ENCODE data around the gene ZNF410. TPM values are rescaled to one million over a fixed set of nuclear protein-coding genes. Genes with fewer than 3 reads are reported as not detected.

The ZNF410 gene
- total RNA-seq, 1 experiment from 2014 or later, result 28.1 TPM

DNA sequence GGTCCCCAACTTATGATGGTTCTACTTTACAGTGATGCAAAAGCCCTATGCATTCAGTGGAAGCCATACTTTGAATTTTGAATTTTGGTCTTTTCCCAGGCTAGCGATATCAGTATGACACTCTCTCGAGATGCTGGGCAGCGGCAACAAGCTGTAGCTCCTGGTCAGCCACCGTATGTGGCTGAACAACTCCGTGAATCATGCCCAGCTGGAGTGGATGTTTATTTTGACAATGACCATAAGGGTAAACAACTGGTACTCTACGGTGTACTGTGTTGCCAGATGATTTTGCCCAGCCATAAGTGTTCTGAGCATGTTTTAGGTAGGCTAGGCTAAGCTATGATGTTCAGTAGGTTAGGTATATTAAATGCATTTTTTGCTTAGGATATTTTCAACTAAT is 8.2 kb upstream of the ZNF410 start:
- Mint-ChIP-seq H3K36me3 (ENCODE audit: insufficient read depth in 1 of 3, low read depth in 3 of 3) (peaks cover 2 to 9% (median 8%) of the 10 kb centered on the region in 3 experiments; a peak in 5 of 7 replicates), H3K27me3 (ENCODE audit: low read depth) (no peaks in the 10 kb centered on the region), H3K4me1 (no peaks in the 10 kb centered on the region), H3K4me3 (no peak overlapping the region), H3K9me3 (no peaks in the 10 kb centered on the region; a peak in 1 of 5 replicates), H3K27ac (no peak overlapping the region)
- Histone ChIP-seq H4K20me1 (ENCODE audit: control insufficient read depth, insufficient read depth, insufficient read length) (no peaks in the 10 kb centered on the region), H2AFZ (ENCODE audit: low read length) (no peak overlapping the region), H2BK15ac (ENCODE audit: low read depth, low read length) (no peak overlapping the region), H3T11ph (ENCODE audit: low read length) (no peak overlapping the region), H3K56ac (ENCODE audit: insufficient read length, low read depth, low read length) (no peak overlapping the region), H2BK5ac (ENCODE audit: insufficient read length, low read length) (no peak overlapping the region), H2BK120ac (ENCODE audit: low read depth, low read length, poor library complexity, severe bottlenecking) (no peak overlapping the region), H4K91ac (ENCODE audit: insufficient read length, low read depth, low read length) (no peak overlapping the region), H3K23ac (ENCODE audit: insufficient read length, low read depth, low read length) (no peak overlapping the region), H3K9ac (ENCODE audit: extremely low read depth, insufficient read length, low read length) (no peak overlapping the region), H3K18ac (ENCODE audit: insufficient read length, low read depth, low read length) (no peak overlapping the region), H3K79me1 (ENCODE audit: insufficient read depth, low read depth, low read length, poor library complexity, severe bottlenecking) (no peaks in the 10 kb centered on the region), H3K4me2 (ENCODE audit: insufficient read depth, insufficient read length, low read length) (no peak overlapping the region), H2BK20ac (ENCODE audit: low read depth, low read length, poor library complexity, severe bottlenecking) (no peak overlapping the region), H3K4me1 (ENCODE audit: insufficient read depth, low read length) (no peaks in the 10 kb centered on the region), H2BK12ac (ENCODE audit: insufficient read length, low read depth, low read length) (no peak overlapping the region), H4K5ac (ENCODE audit: insufficient read length, low read depth, low read length) (no peak overlapping the region), H3K27me3 (ENCODE audit: insufficient read depth, low read length) (no peaks in the 10 kb centered on the region), H2AK5ac (ENCODE audit: insufficient read length, low read length) (no peak overlapping the region), H3K79me2 (ENCODE audit: insufficient read depth, low read length) (no peaks in the 10 kb centered on the region), H3K14ac (ENCODE audit: insufficient read depth, low read length) (no peak overlapping the region), H3K4ac (ENCODE audit: low read depth, low read length) (no peak overlapping the region), H3K23me2 (ENCODE audit: insufficient read length, low read depth, low read length, poor library complexity, severe bottlenecking) (no peaks in the 10 kb centered on the region), H4K8ac (replicated peaks; ENCODE audit: insufficient read length, low read depth, low read length) (no peak overlapping the region), H3K9me3 (ENCODE audit: control insufficient read depth, low read depth, low read length) (no peaks in the 10 kb centered on the region), H3K27ac (ENCODE audit: insufficient read length, low read depth, low read length) (no peak overlapping the region)
- TF ChIP-seq, protein P1, sequence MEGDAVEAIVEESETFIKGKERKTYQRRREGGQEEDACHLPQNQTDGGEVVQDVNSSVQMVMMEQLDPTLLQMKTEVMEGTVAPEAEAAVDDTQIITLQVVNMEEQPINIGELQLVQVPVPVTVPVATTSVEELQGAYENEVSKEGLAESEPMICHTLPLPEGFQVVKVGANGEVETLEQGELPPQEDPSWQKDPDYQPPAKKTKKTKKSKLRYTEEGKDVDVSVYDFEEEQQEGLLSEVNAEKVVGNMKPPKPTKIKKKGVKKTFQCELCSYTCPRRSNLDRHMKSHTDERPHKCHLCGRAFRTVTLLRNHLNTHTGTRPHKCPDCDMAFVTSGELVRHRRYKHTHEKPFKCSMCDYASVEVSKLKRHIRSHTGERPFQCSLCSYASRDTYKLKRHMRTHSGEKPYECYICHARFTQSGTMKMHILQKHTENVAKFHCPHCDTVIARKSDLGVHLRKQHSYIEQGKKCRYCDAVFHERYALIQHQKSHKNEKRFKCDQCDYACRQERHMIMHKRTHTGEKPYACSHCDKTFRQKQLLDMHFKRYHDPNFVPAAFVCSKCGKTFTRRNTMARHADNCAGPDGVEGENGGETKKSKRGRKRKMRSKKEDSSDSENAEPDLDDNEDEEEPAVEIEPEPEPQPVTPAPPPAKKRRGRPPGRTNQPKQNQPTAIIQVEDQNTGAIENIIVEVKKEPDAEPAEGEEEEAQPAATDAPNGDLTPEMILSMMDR (conservative IDR thresholded peaks at IDR 0.05), result no peak
- DNase-seq, result no peak
- no CpG with 5 or more reads among the region's 6 CpGs for WGBS (ENCODE audit: extremely low coverage, insufficient read length, low lambda C conversion rate)
